Activated CD8-positive, alpha-beta memory T cell treated with anti-CD3 and anti-CD28 coated beads, Interleukin-2, amount 10 ng/mL, durations not matched to agents 7 days and 5 days (primary cell): Measurements from ENCODE around the gene SPTBN4. TPM values are rescaled to one million over a fixed set of nuclear protein-coding genes. Genes with fewer than 3 reads are reported as not detected.

Experiments
- ATAC-seq: fragments of 150-1000 bp; cut with Tn5 transposase; one replicate; pipeline ENCODE4 v1.10.0; 2021; ENCODE audit warnings: moderate library complexity
- CTCF ChIA-PET: fragments of 350-600 bp; sonication (Branson Sonifier 250); formaldehyde crosslinking; loops from one replicate; lab custom pipeline; 2021; ENCODE audit warnings: antibody characterized with exemption; lab: Charles Lee
- DNase-seq: peaks from one replicate; pipeline ENCODE4 v3.0.0-alpha.2; 2020
- H3K27ac Mint-ChIP-seq: one replicate; pipeline ENCODE4 v1.8.0; 2021; ENCODE audit warnings: mild to moderate bottlenecking, mixed read lengths
- H3K27me3 Mint-ChIP-seq: one replicate; pipeline ENCODE4 v1.8.0; 2021; ENCODE audit warnings: mixed read lengths
- H3K36me3 Mint-ChIP-seq: one replicate; pipeline ENCODE4 v1.8.0; 2021; ENCODE audit warnings: mild to moderate bottlenecking, mixed read lengths
- H3K4me1 Mint-ChIP-seq: one replicate; pipeline ENCODE4 v1.8.0; 2021; ENCODE audit warnings: mixed read lengths
- H3K4me3 Mint-ChIP-seq: one replicate; pipeline ENCODE4 v1.8.0; 2021; ENCODE audit warnings: mild to moderate bottlenecking, moderate library complexity, mixed read lengths
- H3K9me3 Mint-ChIP-seq: one replicate; pipeline ENCODE4 v1.8.0; 2022; ENCODE audit warnings: low read depth, mixed read lengths
- total RNA-seq, 2 experiments: library from RNA; stranded (reverse); gene quantifications; one replicate each; pipeline ENCODE4 v1.2.3, GENCODE V29; 2021

Gene SPTBN4
- total RNA-seq, 2 experiments from 2014 or later, result 0.30 to 0.44 TPM

- H3K36me3 Mint-ChIP-seq, result peaks cover 14% of the 10 kb centered on the region
- H3K4me1 Mint-ChIP-seq, result peaks cover 13% of the 10 kb centered on the region
- H3K9me3 Mint-ChIP-seq, result no peaks in the 10 kb centered on the region
- CTCF ChIA-PET, result interaction anchor here (1.0 to 7.4 kb wide), 2 partner anchors 9 to 10 kb away, joined by 3 to 73 read pairs; no protein-coding TSS in a partner anchor
- ATAC-seq (no peak), DNase-seq (no peak)
- H3K27me3 Mint-ChIP-seq, result no peaks in the 10 kb centered on the region
- no peak overlapping the region for H3K4me3 Mint-ChIP-seq
- H3K27ac Mint-ChIP-seq, result peak overlapping the region; percentile 49
These were observed 158.8 kb downstream of the SPTBN4 start for GRCh38 chr19:40625406-40626120.

Other genes starting within 250 kb of the SPTBN4 start
- not detected for gene TTC9B, start 248.6 kb upstream of the SPTBN4 start, total RNA-seq
- gene CCNP, start 240.3 kb upstream of the SPTBN4 start, total RNA-seq, result under 1 TPM; 0.21 to 0.38 TPM
- 100 to 1,000 TPM; 141 to 172 TPM for gene AKT2, start 181.7 kb upstream of the SPTBN4 start, total RNA-seq
- gene C19orf47, start 118.6 kb upstream of the SPTBN4 start, total RNA-seq, result 10 to 100 TPM; 25.9 to 32.4 TPM
- gene PLD3, start 118.3 kb upstream of the SPTBN4 start, total RNA-seq, result 10 to 100 TPM; 72.0 to 84.7 TPM
- not detected for gene HIPK4, start 76.8 kb upstream of the SPTBN4 start, total RNA-seq
- 1 to 10 TPM in 1 of 2 experiments, under 1 TPM in 1; 0.80 to 1.1 TPM for gene PRX, start 53.6 kb upstream of the SPTBN4 start, total RNA-seq
- gene SERTAD1, start 41.0 kb upstream of the SPTBN4 start, total RNA-seq, result 1 to 10 TPM; 9.4 to 9.6 TPM
- gene SERTAD3, start 22.7 kb upstream of the SPTBN4 start, total RNA-seq, result 10 to 100 TPM; 13.4 to 13.7 TPM
- gene BLVRB, start 1.3 kb upstream of the SPTBN4 start, total RNA-seq, result 10 to 100 TPM; 12.9 to 23.3 TPM
- gene SHKBP1, start 109.9 kb downstream of the SPTBN4 start, total RNA-seq, result 100 to 1,000 TPM; 135 to 153 TPM
- 10 to 100 TPM; 42.8 to 75.9 TPM for gene LTBP4, start 134.4 kb downstream of the SPTBN4 start, total RNA-seq
- 1 to 10 TPM; 6.4 to 7.2 TPM for gene NUMBL, start 223.7 kb downstream of the SPTBN4 start, total RNA-seq
- 10 to 100 TPM; 28.0 to 30.9 TPM for gene COQ8B, start 249.9 kb downstream of the SPTBN4 start, total RNA-seq